AG20443 (cell line): ENCODE results near the gene RASA2.
"Not testable (repeated sequence)": the region's sequence is repeated elsewhere in the genome, so short reads cannot be mapped to it uniquely, and the experiment has no call there.

Source experiments
- DNase-seq: peaks from one replicate; pipeline ENCODE4 v3.0.0; 2012; ENCODE audit warnings: low spot score, mixed read lengths

The RASA2 gene

GRCh38 chr3:141578202-141578973 lies 91.6 kb downstream of the RASA2 start:
- no peak for DNase-seq

- DNase-seq: no peak
Measured at GRCh38 chr3:141594357-141594756, 107.5 kb downstream of the RASA2 start.

- no peak for DNase-seq
Measured at GRCh38 chr3:141597931-141598330, 111.1 kb downstream of the RASA2 start.

GRCh38 chr3:141600331-141600730 lies 113.5 kb downstream of the RASA2 start:
- DNase-seq: no peak

- no peak for DNase-seq
Measured at GRCh38 chr3:141602706-141603105, 115.9 kb downstream of the RASA2 start.

- DNase-seq: no peak
Measured at GRCh38 chr3:141603473-141604035, 116.7 kb downstream of the RASA2 start.

- no peak for DNase-seq
Measured at GRCh38 chr3:141605883-141606282, 119.1 kb downstream of the RASA2 start.

- no peak for DNase-seq
Measured at GRCh38 chr3:141608438-141608837, 121.6 kb downstream of the RASA2 start.

- DNase-seq: no peak
Measured at GRCh38 chr3:141610939-141611338, 124.1 kb downstream of the RASA2 start.

GRCh38 chr3:141618103-141618910 lies 131.5 kb downstream of the RASA2 start:
- no peak for DNase-seq

- no peak for DNase-seq
Measured at GRCh38 chr3:141618938-141619337, 132.1 kb downstream of the RASA2 start.

GRCh38 chr3:141619450-141619849 lies 132.6 kb downstream of the RASA2 start:
- no peak for DNase-seq

GRCh38 chr3:141623691-141624090 lies 136.9 kb downstream of the RASA2 start:
- no peak for DNase-seq

- DNase-seq: peak; percentile 69
Measured at GRCh38 chr3:141625506-141625905, 138.7 kb downstream of the RASA2 start.

GRCh38 chr3:141628334-141628733 lies 141.5 kb downstream of the RASA2 start:
- DNase-seq: not testable (repeated sequence)

- not testable (repeated sequence) for DNase-seq
Measured at GRCh38 chr3:141628868-141629441, 142.1 kb downstream of the RASA2 start.

GRCh38 chr3:141629976-141630375 lies 143.1 kb downstream of the RASA2 start:
- no peak for DNase-seq

- no peak for DNase-seq
Measured at GRCh38 chr3:141632779-141633374, 146.1 kb downstream of the RASA2 start.

GRCh38 chr3:141642215-141642614 lies 155.4 kb downstream of the RASA2 start:
- no peak for DNase-seq

GRCh38 chr3:141643391-141643790 lies 156.6 kb downstream of the RASA2 start:
- DNase-seq: peak; percentile 45

GRCh38 chr3:141643796-141644195 lies 157.0 kb downstream of the RASA2 start:
- DNase-seq: no peak

- DNase-seq: peak; percentile 80
Measured at GRCh38 chr3:141644931-141645330, 158.1 kb downstream of the RASA2 start.
